Thoracic aorta (tissue), 2 donors: Measurements from ENCODE around the gene FAM114A2. TPM values are rescaled to one million over a fixed set of nuclear protein-coding genes. Genes with fewer than 3 reads are reported as not detected.

Source experiments
- ATAC-seq: fragments of 150-250 bp; one replicate; pipeline ENCODE4 v1.8.0; 2017; ENCODE audit warnings: low read depth; ENCODE audit not compliant: insufficient number of reproducible peaks, low FRiP score
- DNase-seq: peaks from one replicate; pipeline ENCODE4 v3.0.0-alpha.2; 2020; ENCODE audit warnings: low spot score
- H3K27ac ChIP-seq, 2 donors: fragments of 200-600 bp; sonication (generic); 1 replicate in 1 of 2; 2 replicates in 1 of 2; pipeline ENCODE4 v1.5.1; 2016; ENCODE audit warnings: mild to moderate bottlenecking in 2 of 2, moderate library complexity in 2 of 2
- H3K27me3 ChIP-seq: fragments of 200-600 bp; sonication (generic); replicated peaks from 2 replicates; pipeline ENCODE4 v1.6.0; 2016; ENCODE audit warnings: mild to moderate bottlenecking; ENCODE audit not compliant: insufficient read depth
- H3K36me3 ChIP-seq: fragments of 200-600 bp; sonication (generic); one replicate; pipeline ENCODE4 v1.5.1; 2016
- H3K4me1 ChIP-seq, 2 donors: fragments of 200-600 bp; sonication (generic); 1 replicate in 1 of 2; 2 replicates in 1 of 2; pipeline versions ENCODE4 v1.5.1 to v1.6.0; 2016; ENCODE audit warnings: low read depth in 2 of 2, mild to moderate bottlenecking in 1 of 2; ENCODE audit not compliant: control insufficient read depth in 1 of 2
- H3K4me3 ChIP-seq: fragments of 200-600 bp; sonication (generic); 2 replicates; pipeline ENCODE4 v1.5.1; 2016; ENCODE audit warnings: mild to moderate bottlenecking
- H3K9me3 ChIP-seq: fragments of 200-600 bp; sonication (generic); 2 replicates; pipeline ENCODE4 v1.5.1; 2016
- CTCF ChIP-seq: fragments of 200-600 bp; sonication (generic); IDR thresholded peaks from one replicate; pipeline ENCODE4 v1.5.1; 2019; ENCODE audit warnings: antibody characterized with exemption
- total RNA-seq, 2 donors: library from RNA; depleted of rRNA; stranded (reverse); fragments of >200 nt; gene quantifications; one replicate each; pipeline versions ENCODE4 v1.1.0 to v1.2.3, GENCODE V29; 2016

FAM114A2 gene
- total RNA-seq, 2 donors from 2014 or later: 33.2 to 43.6 TPM

- Histone ChIP-seq H3K4me1 (peaks cover 2 to 5% of the 10 kb centered on the region in 2 donors), H3K36me3 (no peaks in the 10 kb centered on the region), H3K9me3 (no peaks in the 10 kb centered on the region), H3K27ac (no peak overlapping the region), H3K4me3 (no peak overlapping the region), H3K27me3 (no peaks in the 10 kb centered on the region)
- ATAC-seq: no peak
- no peak for DNase-seq
- TF ChIP-seq CTCF: no peak
Observed at GRCh38 chr5:154047324-154047723, 8.6 kb upstream of the FAM114A2 start.

GRCh38 chr5:154046486-154046885, 7.8 kb upstream of the FAM114A2 start:
- ATAC-seq (no peak), DNase-seq (no peak)
- TF ChIP-seq CTCF: no peak
- Histone ChIP-seq H3K4me1 (peaks cover 4 to 5% of the 10 kb centered on the region in 2 donors), H3K9me3 (no peaks in the 10 kb centered on the region), H3K27ac (no peak overlapping the region), H3K27me3 (no peaks in the 10 kb centered on the region), H3K4me3 (no peak overlapping the region), H3K36me3 (no peaks in the 10 kb centered on the region)

DNA sequence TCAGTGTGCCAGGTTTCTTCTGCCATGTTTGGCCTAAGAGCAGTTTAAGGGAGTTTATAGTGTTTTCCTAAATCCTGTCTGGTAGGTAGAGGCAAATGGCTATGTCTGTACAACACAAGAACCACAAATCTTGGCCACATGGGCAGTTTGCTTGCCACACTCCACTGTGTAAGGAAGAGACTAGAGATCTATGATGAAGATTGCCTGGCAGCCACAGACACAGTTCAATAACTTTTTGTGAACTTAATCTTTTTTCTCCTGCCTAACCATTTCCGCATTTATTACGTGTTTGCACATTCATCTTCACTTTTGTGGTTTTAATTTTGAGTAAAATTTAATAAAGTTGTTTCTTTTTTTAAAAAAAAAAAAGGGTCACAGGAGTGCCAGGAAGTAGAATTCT, 5.9 kb upstream of the FAM114A2 start:
- H3K4me1 ChIP-seq: peaks cover 8 to 15% of the 10 kb centered on the region in 2 donors
- no peak overlapping the region for H3K27ac ChIP-seq
- DNase-seq (no peak), ATAC-seq (no peak)
- no peak overlapping the region for H3K4me3 ChIP-seq
- no peaks in the 10 kb centered on the region for H3K9me3 ChIP-seq
- no peaks in the 10 kb centered on the region for H3K27me3 ChIP-seq
- no peak for TF ChIP-seq CTCF
- H3K36me3 ChIP-seq: no peaks in the 10 kb centered on the region

DNA sequence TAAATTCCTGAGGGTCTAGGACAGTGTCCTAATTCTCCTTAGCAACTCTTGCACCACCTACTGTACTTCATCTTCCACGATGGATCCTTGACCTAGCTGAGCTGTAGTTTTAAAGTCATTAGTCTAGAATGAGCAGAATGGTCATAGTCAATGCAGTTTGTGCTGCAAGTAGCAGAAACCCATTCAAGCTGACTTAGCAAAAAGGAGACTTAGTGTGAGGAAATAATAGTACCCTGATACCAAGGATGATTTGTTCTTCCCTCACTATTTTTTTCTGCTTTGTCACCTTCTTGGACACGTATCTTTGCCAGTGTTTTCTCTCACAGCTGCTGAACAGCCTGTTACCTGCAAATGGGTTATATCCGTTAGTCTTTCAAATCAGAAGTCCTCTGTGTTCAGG, 5.4 kb upstream of the FAM114A2 start:
- no peaks in the 10 kb centered on the region for H3K36me3 ChIP-seq
- TF ChIP-seq CTCF: no peak
- no peaks in the 10 kb centered on the region for H3K9me3 ChIP-seq
- H3K27ac ChIP-seq: no peak overlapping the region
- H3K27me3 ChIP-seq: no peaks in the 10 kb centered on the region
- DNase-seq (no peak), ATAC-seq (no peak)
- H3K4me3 ChIP-seq: no peak overlapping the region
- peaks cover 10 to 20% of the 10 kb centered on the region in 2 donors for H3K4me1 ChIP-seq

DNA sequence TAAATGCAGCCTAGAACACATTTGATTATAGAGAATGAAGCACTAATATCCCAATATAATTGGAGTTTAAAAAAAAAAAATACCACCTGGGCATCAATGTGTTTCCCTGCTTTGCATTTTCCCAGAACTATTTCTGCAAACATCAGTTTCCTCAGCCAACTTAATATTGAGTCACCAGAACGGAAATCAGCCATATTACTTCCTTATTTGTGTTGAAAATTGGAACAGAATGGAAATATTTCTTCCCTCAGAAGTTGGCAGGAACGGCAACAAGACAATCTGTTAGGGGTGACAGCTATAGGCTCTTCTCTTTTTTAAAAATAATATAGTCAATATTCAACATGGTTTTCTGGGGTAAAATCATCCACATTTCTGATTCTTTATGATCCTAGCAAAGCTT, 4.1 kb upstream of the FAM114A2 start:
- H3K9me3 ChIP-seq: no peaks in the 10 kb centered on the region
- ATAC-seq (no peak), DNase-seq (no peak)
- H3K4me3 ChIP-seq: no peak overlapping the region
- no peaks in the 10 kb centered on the region for H3K36me3 ChIP-seq
- H3K4me1 ChIP-seq: peaks cover 10 to 23% of the 10 kb centered on the region in 2 donors
- no peak for TF ChIP-seq CTCF
- H3K27me3 ChIP-seq: no peaks in the 10 kb centered on the region
- H3K27ac ChIP-seq: no peak overlapping the region
